Skeletal muscle tissue (tissue), 4 donors: ENCODE results near the gene MRPL20. TPM values are rescaled to one million over a fixed set of nuclear protein-coding genes. Genes with fewer than 3 reads are reported as not detected.

Experiments
- H3K27ac ChIP-seq: one replicate; pipeline ENCODE4 v1.7.0; 2013; ENCODE audit warnings: mild to moderate bottlenecking, low read depth, low read length, inconsistent platforms
- H3K27me3 ChIP-seq, 3 donors: one replicate each; pipeline ENCODE4 v1.7.0; 2013; ENCODE audit warnings: low read length in 3 of 3; ENCODE audit not compliant: control insufficient read depth in 3 of 3, insufficient read depth in 3 of 3
- H3K36me3 ChIP-seq, 3 donors: one replicate each; pipeline ENCODE4 v1.7.0; 2013; ENCODE audit warnings: low read length in 3 of 3; ENCODE audit not compliant: control insufficient read depth in 3 of 3, insufficient read depth in 3 of 3
- H3K4me1 ChIP-seq, 3 donors: one replicate each; pipeline ENCODE4 v1.7.0; 2013; ENCODE audit warnings: low read length in 3 of 3, mild to moderate bottlenecking in 3 of 3; ENCODE audit not compliant: control insufficient read depth in 3 of 3, insufficient read depth in 3 of 3
- H3K4me3 ChIP-seq, 3 donors: one replicate each; pipeline ENCODE4 v1.7.0; 2013; ENCODE audit warnings: low read length in 3 of 3
- H3K9ac ChIP-seq, 3 donors: one replicate each; pipeline ENCODE4 v1.7.0; 2013; ENCODE audit warnings: low read length in 3 of 3, mild to moderate bottlenecking in 3 of 3, moderate library complexity in 2 of 3, low read depth in 1 of 3
- H3K9me3 ChIP-seq, 3 donors: one replicate each; pipeline ENCODE4 v1.7.0; 2013; ENCODE audit warnings: low read length in 3 of 3; ENCODE audit not compliant: control insufficient read depth in 3 of 3
- total RNA-seq: library from RNA; depleted of rRNA; stranded (reverse); fragments of >200 nt; gene quantifications from one replicate; pipeline ENCODE4 v1.2.3, GENCODE V29; 2014
- donor health status: Osteomylitis.

Gene MRPL20
- total RNA-seq, 1 donor from 2014 or later = 75.7 TPM

- Histone ChIP-seq H3K4me1 (peaks cover 13 to 15% (median 15%) of the 10 kb centered on the region in 3 donors), H3K27me3 (peaks cover 0 to 12% (median 5%) of the 10 kb centered on the region in 3 donors), H3K36me3 (no peaks in the 10 kb centered on the region), H3K9me3 (no peaks in the 10 kb centered on the region), H3K9ac (no peak overlapping the region), H3K4me3 (no peak overlapping the region), H3K27ac (no peak overlapping the region)
Observed at GRCh38 chr1:1426496-1427105, 19.5 kb upstream of the MRPL20 start.

DNA sequence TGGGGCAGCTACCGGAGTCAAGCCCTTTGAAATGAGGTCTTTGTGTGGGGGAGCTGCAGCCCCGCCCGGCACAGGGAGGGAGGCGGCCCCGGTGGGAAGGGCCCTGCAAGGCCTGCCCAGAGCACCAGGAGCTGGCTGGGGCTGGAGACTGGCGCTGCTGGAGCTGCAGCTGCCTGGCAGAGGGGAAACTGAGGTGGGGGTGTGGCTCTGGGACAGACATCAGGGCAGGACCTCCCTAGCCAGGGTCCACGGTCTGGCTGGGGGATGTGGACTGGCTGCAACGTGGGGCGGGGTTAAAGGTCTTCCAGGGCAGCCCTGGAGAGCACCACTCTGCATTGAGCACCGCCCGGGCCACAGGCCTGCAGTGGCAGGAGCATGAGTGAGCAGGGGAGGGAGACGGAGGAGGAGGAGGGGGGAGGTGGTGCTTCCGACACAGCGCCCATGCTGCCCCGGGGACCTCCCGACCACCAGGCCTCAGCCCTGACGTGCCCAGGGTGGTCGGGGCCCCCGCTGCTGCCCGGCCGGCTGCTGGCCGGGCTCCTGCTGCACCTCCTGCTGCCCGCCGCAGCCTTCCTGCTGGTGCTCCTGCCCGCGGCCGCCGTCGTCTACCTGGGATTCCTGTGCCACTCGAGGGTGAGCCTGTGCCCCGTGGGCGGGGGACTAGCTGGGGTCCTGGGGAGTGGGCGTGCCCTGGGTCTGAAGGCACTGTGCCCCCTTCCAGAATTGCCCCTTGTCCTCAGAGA, 18.8 kb upstream of the MRPL20 start:
- H3K27me3 ChIP-seq = peaks cover 0 to 18% (median 5%) of the 10 kb centered on the region in 3 donors
- no peak overlapping the region for H3K9ac ChIP-seq
- no peaks in the 10 kb centered on the region for H3K36me3 ChIP-seq
- H3K4me3 ChIP-seq = no peak overlapping the region
- no peaks in the 10 kb centered on the region for H3K9me3 ChIP-seq
- H3K4me1 ChIP-seq = peaks cover 10 to 14% (median 13%) of the 10 kb centered on the region in 3 donors
- H3K27ac ChIP-seq = no peak overlapping the region

DNA sequence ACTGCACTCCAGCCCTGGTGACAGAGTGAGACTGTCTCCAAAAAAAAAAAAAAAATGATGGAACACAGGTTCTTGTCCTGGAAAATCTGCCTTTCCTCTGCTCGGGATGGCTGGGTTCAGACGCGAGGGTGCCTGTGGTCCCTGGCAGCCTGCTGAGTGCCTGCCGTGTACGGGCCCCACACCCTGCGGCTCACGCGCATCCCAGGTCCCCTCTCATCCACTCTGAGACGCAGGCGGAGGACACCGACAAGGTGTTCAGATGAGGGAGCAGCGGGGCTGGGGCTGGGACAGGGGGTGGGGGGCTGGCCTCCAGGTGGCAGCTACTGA, 18.3 kb upstream of the MRPL20 start:
- no peaks in the 10 kb centered on the region for H3K9me3 ChIP-seq
- H3K9ac ChIP-seq = no peak overlapping the region
- H3K4me1 ChIP-seq = peaks cover 9 to 15% (median 10%) of the 10 kb centered on the region in 3 donors
- H3K27me3 ChIP-seq = peaks cover 0 to 22% (median 5%) of the 10 kb centered on the region in 3 donors
- no peak overlapping the region for H3K4me3 ChIP-seq
- H3K36me3 ChIP-seq = no peaks in the 10 kb centered on the region
- no peak overlapping the region for H3K27ac ChIP-seq

- no peaks in the 10 kb centered on the region for H3K36me3 ChIP-seq
- peaks cover 0 to 19% (median 5%) of the 10 kb centered on the region in 3 donors for H3K27me3 ChIP-seq
- no peak overlapping the region for H3K9ac ChIP-seq
- peaks cover 3 to 8% (median 4%) of the 10 kb centered on the region in 3 donors for H3K4me1 ChIP-seq
- H3K27ac ChIP-seq = no peak overlapping the region
- H3K9me3 ChIP-seq = no peaks in the 10 kb centered on the region
- no peak overlapping the region for H3K4me3 ChIP-seq
Observed at GRCh38 chr1:1424707-1425106, 17.6 kb upstream of the MRPL20 start.

DNA sequence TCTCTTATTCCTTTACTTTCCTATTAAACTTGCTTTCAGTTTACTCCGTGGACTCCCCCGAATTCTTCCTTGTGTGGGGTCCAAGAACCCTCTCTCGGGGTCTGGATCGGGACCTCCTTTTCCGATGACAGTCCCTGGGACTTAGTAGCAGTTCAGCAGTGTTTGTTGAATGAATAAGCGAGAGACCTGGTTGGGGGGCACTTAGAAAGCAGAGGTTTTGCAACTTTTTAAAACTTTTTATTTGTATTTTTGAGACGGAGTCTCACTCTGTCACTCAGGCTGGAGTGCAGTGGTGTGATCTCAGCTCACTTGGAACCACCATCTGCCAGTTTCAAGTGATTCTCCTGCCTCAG, 16.1 kb upstream of the MRPL20 start:
- no peak overlapping the region for H3K4me3 ChIP-seq
- H3K4me1 ChIP-seq = peaks cover 0 to 5% (median 2%) of the 10 kb centered on the region in 3 donors
- H3K9me3 ChIP-seq = no peaks in the 10 kb centered on the region
- H3K9ac ChIP-seq = no peak overlapping the region
- no peak overlapping the region for H3K27ac ChIP-seq
- H3K27me3 ChIP-seq = peaks cover 0 to 15% (median 2%) of the 10 kb centered on the region in 3 donors
- no peaks in the 10 kb centered on the region for H3K36me3 ChIP-seq

DNA sequence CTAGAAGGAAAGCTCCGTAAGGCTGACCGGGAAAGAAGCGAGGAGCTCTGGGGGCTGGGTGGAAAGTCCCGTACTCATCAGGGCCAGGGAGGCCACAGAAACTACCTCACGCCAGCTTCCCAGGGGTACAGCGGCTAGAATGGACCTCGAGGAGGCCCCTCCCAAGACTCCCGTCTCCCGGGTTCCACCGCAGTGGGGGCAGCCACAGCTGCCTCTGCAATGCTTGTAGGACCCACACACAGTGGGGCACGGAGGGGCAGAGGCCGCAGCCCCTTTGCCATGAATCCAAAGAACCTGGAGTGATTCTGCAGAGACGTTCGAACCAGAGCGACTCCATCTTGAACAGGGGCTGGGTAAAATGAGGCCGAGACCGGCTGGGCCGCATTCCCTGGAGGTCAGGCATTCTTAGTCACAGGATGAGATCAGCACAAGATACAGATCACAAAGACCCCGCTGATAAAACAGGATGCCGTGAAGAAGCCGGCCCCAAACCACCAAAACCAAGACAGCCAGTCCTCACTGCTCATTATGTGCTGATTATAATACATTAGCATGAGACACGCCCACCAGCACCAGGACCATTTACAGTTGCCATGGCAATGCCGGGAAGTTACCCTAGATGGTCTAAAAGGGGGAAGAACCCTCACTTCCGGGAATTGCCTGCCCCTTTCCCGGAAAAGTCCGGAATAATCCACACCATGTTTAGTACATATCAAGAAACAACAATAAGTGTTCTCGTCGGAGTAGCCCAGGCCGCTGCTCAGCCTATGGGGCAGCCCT, 15.6 kb upstream of the MRPL20 start:
- Histone ChIP-seq H3K27me3 (peaks cover 0 to 13% (median 0%) of the 10 kb centered on the region in 3 donors), H3K9me3 (no peaks in the 10 kb centered on the region), H3K4me3 (no peak overlapping the region), H3K4me1 (peaks cover 0 to 5% (median 2%) of the 10 kb centered on the region in 3 donors), H3K27ac (no peak overlapping the region), H3K36me3 (no peaks in the 10 kb centered on the region), H3K9ac (no peak overlapping the region)

- no peak overlapping the region for H3K9ac ChIP-seq
Observed at GRCh38 chr1:1421907-1422464, 14.9 kb upstream of the MRPL20 start.

DNA sequence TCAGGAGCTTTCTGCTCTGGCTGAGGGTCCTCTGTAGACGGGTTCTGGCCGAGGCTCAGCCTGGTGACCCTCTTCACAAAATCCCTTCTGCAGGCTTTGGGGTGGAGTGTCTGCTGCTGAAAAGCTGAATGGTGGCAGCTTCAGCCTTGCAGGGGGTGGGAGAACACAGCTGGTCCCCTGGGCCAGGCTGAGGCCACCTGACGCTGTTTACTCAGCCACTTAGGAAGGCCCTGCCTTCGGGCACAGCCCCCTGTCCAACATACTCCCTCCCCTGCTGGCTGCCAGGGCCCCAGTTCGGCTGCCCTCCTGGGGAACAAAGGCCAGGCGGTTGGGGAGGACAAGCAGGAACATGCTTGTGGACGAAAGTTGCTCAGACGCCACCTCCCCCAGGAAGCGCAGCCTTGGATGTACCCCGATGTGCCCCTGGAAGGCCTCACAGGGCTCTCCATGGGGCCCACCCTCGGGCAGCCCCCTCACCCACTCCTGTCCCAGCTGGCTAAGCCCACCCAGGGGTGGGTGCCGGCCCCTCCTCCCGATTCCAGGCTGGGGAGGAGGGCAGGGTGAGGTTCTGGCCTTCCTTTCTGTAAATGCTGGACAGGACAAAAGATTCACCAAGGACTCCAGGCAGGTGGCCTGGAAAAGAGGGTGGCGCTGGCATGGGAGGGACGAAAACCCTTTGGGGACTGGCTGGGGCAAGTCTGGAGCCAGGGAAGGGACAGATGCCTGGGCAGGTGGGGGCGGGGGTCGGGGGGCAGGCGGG, 14.2 kb upstream of the MRPL20 start, which contains the start of gene ANKRD65:
Gene ANKRD65, minus strand, starts transcription at position 130 of the 760 bp plus-strand sequence. CDS start 271 bp downstream, outside the sequence.
- peak within 1 kb of the TSS in 1 of 3 donors; percentile 68 for H3K9ac ChIP-seq
- H3K27ac ChIP-seq = no peak within 1 kb of the TSS
- H3K4me3 ChIP-seq = peak within 1 kb of the TSS in 2 of 3 donors; percentile 20 to 49
- H3K4me1 ChIP-seq = peaks cover 0 to 5% (median 2%) of the 10 kb centered on the region in 3 donors
- no peaks in the 10 kb centered on the region for H3K9me3 ChIP-seq
- H3K36me3 ChIP-seq = no peaks in the 10 kb centered on the region
- H3K27me3 ChIP-seq = peaks cover 0 to 13% (median 0%) of the 10 kb centered on the region in 3 donors

More at GRCh38 chr1:1421907-1422464, 14.9 kb upstream of the MRPL20 start:
- H3K27me3 ChIP-seq = peaks cover 0 to 13% (median 0%) of the 10 kb centered on the region in 3 donors
- peaks cover 0 to 5% (median 2%) of the 10 kb centered on the region in 3 donors for H3K4me1 ChIP-seq
- no peaks in the 10 kb centered on the region for H3K36me3 ChIP-seq
- no peaks in the 10 kb centered on the region for H3K9me3 ChIP-seq
- no peak overlapping the region for H3K4me3 ChIP-seq
- no peak overlapping the region for H3K27ac ChIP-seq

- peaks cover 0 to 5% (median 2%) of the 10 kb centered on the region in 3 donors for H3K4me1 ChIP-seq
- peak overlapping the region in 1 of 3 donors; percentile 25 for H3K9ac ChIP-seq
- H3K36me3 ChIP-seq = no peaks in the 10 kb centered on the region
- no peaks in the 10 kb centered on the region for H3K9me3 ChIP-seq
- no peak overlapping the region for H3K4me3 ChIP-seq
- peaks cover 0 to 10% (median 0%) of the 10 kb centered on the region in 3 donors for H3K27me3 ChIP-seq
- H3K27ac ChIP-seq = no peak overlapping the region
Observed at GRCh38 chr1:1420654-1421141, 13.6 kb upstream of the MRPL20 start.
